Thyroid gland (tissue), 4 donors: ENCODE results near the gene PPM1E.

Experiments
- POLR2A ChIP-seq, 2 donors: fragments of 450-650 bp; IDR thresholded peaks; one replicate each; pipeline ENCODE4 v1.6.1; 2017; ENCODE audit warnings: antibody characterized with exemption in 2 of 2, mild to moderate bottlenecking in 2 of 2, moderate library complexity in 1 of 2
- TF ChIP-seq, protein P1 (sequence below), 6 experiments: fragments of 200-600 bp in 3 of 6; fragments of 450-650 bp in 3 of 6; sonication (generic) in 3 of 6; IDR thresholded peaks; one replicate each; pipeline ENCODE4 v1.5.1; 2016 to 2019; ENCODE audit warnings: antibody characterized with exemption in 6 of 6, mild to moderate bottlenecking in 2 of 6, inconsistent platforms in 1 of 6, moderate library complexity in 1 of 6

DNA sequence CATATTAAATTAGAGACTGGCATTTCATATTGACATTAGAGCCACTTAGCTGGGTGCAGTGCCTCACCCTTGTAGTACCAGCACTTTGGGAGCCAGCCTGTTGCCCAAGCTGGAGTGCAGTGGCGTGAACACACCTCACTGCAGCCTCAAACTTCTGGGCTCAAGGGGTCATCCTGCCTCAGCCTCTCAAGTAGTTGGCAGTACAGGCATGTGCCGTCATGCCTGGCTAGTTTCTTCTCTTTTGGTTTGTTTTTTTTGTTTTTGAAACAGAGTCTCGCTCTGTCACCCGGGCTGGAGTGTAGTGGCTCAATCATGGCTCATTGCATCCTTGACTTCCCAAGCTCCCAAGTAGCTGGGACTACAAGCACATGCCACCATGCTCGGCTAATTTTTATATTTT lies 8.7 kb downstream of the PPM1E start:
- TF ChIP-seq, protein P1, sequence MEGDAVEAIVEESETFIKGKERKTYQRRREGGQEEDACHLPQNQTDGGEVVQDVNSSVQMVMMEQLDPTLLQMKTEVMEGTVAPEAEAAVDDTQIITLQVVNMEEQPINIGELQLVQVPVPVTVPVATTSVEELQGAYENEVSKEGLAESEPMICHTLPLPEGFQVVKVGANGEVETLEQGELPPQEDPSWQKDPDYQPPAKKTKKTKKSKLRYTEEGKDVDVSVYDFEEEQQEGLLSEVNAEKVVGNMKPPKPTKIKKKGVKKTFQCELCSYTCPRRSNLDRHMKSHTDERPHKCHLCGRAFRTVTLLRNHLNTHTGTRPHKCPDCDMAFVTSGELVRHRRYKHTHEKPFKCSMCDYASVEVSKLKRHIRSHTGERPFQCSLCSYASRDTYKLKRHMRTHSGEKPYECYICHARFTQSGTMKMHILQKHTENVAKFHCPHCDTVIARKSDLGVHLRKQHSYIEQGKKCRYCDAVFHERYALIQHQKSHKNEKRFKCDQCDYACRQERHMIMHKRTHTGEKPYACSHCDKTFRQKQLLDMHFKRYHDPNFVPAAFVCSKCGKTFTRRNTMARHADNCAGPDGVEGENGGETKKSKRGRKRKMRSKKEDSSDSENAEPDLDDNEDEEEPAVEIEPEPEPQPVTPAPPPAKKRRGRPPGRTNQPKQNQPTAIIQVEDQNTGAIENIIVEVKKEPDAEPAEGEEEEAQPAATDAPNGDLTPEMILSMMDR (IDR thresholded peaks at IDR 0.05): peak in 1 of 6 experiments; percentile 3
- no peak for TF ChIP-seq POLR2A (IDR thresholded peaks at IDR 0.05)
